Bronchial epithelial cell (primary cell): ENCODE measurements around the gene CHAF1A. TPM values are rescaled to one million over a fixed set of nuclear protein-coding genes. Genes with fewer than 3 reads are reported as not detected.

Experiments
- DNase-seq: peaks from one replicate; pipeline ENCODE4 v3.0.0-alpha.2; 2010; ENCODE audit warnings: low read depth
- FAIRE-seq: peaks from 2 replicates; lab custom pipeline; 2011; peaks lifted over from hg19 to GRCh38; lab: Jason Lieb, UNC
- H3K27me3 ChIP-seq: 2 replicates; pipeline ENCODE4 v1.5.1; 2011; ENCODE audit warnings: low read length; ENCODE audit not compliant: control insufficient read depth, insufficient read depth
- H3K36me3 ChIP-seq: 2 replicates; pipeline ENCODE4 v1.5.1; 2011; ENCODE audit warnings: low read length; ENCODE audit not compliant: control insufficient read depth, insufficient read depth
- H3K4me3 ChIP-seq: 2 replicates; pipeline ENCODE4 v1.5.1; 2011; ENCODE audit warnings: mild to moderate bottlenecking, low read depth, low read length, control low read depth
- total RNA-seq: library from RNA; depleted of rRNA; stranded (reverse); fragments of >200 nt; gene quantifications from 2 replicates; pipeline ENCODE4 v1.2.1, GENCODE V29; 2014
- TF ChIP-seq, protein P1 (sequence below): IDR thresholded peaks from 2 replicates; pipeline ENCODE4 v1.5.1; 2011; ENCODE audit warnings: mild to moderate bottlenecking, moderate library complexity, low read length, control low read depth, inconsistent platforms; ENCODE audit not compliant: insufficient read depth, severe bottlenecking

Gene CHAF1A
- total RNA-seq, 1 donor from 2014 or later, result 3.7 TPM

- FAIRE-seq (no peak), DNase-seq (no peak)
- TF ChIP-seq, protein P1, sequence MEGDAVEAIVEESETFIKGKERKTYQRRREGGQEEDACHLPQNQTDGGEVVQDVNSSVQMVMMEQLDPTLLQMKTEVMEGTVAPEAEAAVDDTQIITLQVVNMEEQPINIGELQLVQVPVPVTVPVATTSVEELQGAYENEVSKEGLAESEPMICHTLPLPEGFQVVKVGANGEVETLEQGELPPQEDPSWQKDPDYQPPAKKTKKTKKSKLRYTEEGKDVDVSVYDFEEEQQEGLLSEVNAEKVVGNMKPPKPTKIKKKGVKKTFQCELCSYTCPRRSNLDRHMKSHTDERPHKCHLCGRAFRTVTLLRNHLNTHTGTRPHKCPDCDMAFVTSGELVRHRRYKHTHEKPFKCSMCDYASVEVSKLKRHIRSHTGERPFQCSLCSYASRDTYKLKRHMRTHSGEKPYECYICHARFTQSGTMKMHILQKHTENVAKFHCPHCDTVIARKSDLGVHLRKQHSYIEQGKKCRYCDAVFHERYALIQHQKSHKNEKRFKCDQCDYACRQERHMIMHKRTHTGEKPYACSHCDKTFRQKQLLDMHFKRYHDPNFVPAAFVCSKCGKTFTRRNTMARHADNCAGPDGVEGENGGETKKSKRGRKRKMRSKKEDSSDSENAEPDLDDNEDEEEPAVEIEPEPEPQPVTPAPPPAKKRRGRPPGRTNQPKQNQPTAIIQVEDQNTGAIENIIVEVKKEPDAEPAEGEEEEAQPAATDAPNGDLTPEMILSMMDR, result no peak
Observed at GRCh38 chr19:4488496-4488895, 86.1 kb downstream of the CHAF1A start.

GRCh38 chr19:4491446-4491845 lies 89.0 kb downstream of the CHAF1A start:
- FAIRE-seq, result no peak
- no peak overlapping the region for H3K4me3 ChIP-seq
- H3K36me3 ChIP-seq, result peaks cover 18% of the 10 kb centered on the region
- TF ChIP-seq, protein P1, result no peak
- no peak for DNase-seq
- no peaks in the 10 kb centered on the region for H3K27me3 ChIP-seq

More at GRCh38 chr19:4488496-4488895, 86.1 kb downstream of the CHAF1A start:
- Histone ChIP-seq H3K27me3 (no peaks in the 10 kb centered on the region), H3K4me3 (no peak overlapping the region), H3K36me3 (peaks cover 12% of the 10 kb centered on the region)

GRCh38 chr19:4492337-4493103 lies 90.1 kb downstream of the CHAF1A start:
- no peak for DNase-seq
- TF ChIP-seq, protein P1, result no peak
- Histone ChIP-seq H3K36me3 (peaks cover 20% of the 10 kb centered on the region), H3K4me3 (no peak overlapping the region), H3K27me3 (no peaks in the 10 kb centered on the region)
- FAIRE-seq, result peak; percentile 100

Other genes starting within 250 kb of the CHAF1A start
- gene CREB3L3, start 249.0 kb upstream of the CHAF1A start, total RNA-seq, result not detected in 2 replicates
- gene SIRT6, start 220.1 kb upstream of the CHAF1A start, total RNA-seq, result 11.8 and 14.6 TPM in 2 replicates
- gene ANKRD24, start 220.0 kb upstream of the CHAF1A start, total RNA-seq, result 0.26 TPM in 2 replicates
- not detected in 2 replicates for gene EBI3, start 173.1 kb upstream of the CHAF1A start, total RNA-seq
- 19.0 and 24.3 TPM in 2 replicates for gene YJU2, start 155.6 kb upstream of the CHAF1A start, total RNA-seq
- gene SHD, start 123.4 kb upstream of the CHAF1A start, total RNA-seq, result not detected in 2 replicates
- gene TMIGD2, start 100.3 kb upstream of the CHAF1A start, total RNA-seq, result not detected in 2 replicates
- gene FSD1, start 98.0 kb upstream of the CHAF1A start, total RNA-seq, result 0.13 and 0.26 TPM in 2 replicates
- 83.2 and 132 TPM in 2 replicates for gene STAP2, start 63.8 kb upstream of the CHAF1A start, total RNA-seq
- 3.7 and 6.4 TPM in 2 replicates for gene MPND, start 59.1 kb upstream of the CHAF1A start, total RNA-seq
- 23.4 and 55.3 TPM in 2 replicates for gene SH3GL1, start 2.1 kb upstream of the CHAF1A start, total RNA-seq
- gene UBXN6, start 55.2 kb downstream of the CHAF1A start, total RNA-seq, result 116 and 119 TPM in 2 replicates
- 35.0 and 45.7 TPM in 2 replicates for gene HDGFL2, start 69.7 kb downstream of the CHAF1A start, total RNA-seq
- gene PLIN4, start 115.8 kb downstream of the CHAF1A start, total RNA-seq, result 4.4 and 4.7 TPM in 2 replicates
- gene PLIN5, start 132.6 kb downstream of the CHAF1A start, total RNA-seq, result under 0.01 TPM in 1 of 2 replicates, not detected in the other
- gene LRG1, start 137.4 kb downstream of the CHAF1A start, total RNA-seq, result 0.38 and 1.1 TPM in 2 replicates
- gene SEMA6B, start 157.0 kb downstream of the CHAF1A start, total RNA-seq, result under 0.01 TPM in 1 of 2 replicates, not detected in the other
- 0.51 and 0.53 TPM in 2 replicates for gene TNFAIP8L1, start 236.9 kb downstream of the CHAF1A start, total RNA-seq